Kidney glomerular epithelial cell (primary cell): ENCODE results near the gene ANKH.
A peak's percentile ranks its signal among the peaks of the same experiment; 100 is the strongest.

Experiments
- DNase-seq: peaks from one replicate; lab custom pipeline; 2025; lab: John Stamatoyannopoulos, UW

Gene ANKH

GRCh38 chr5:14760548-14761002 is 111.0 kb downstream of the ANKH start:
- DNase-seq: no peak

- no peak for DNase-seq
Measured at GRCh38 chr5:14759744-14760547, 111.6 kb downstream of the ANKH start.

GRCh38 chr5:14757850-14758249 is 113.7 kb downstream of the ANKH start:
- no peak for DNase-seq

GRCh38 chr5:14756478-14756877 is 115.1 kb downstream of the ANKH start:
- no peak for DNase-seq

GRCh38 chr5:14753947-14754346 is 117.6 kb downstream of the ANKH start:
- DNase-seq: no peak

- DNase-seq: peak; percentile 63
Measured at GRCh38 chr5:14753292-14753691, 118.3 kb downstream of the ANKH start.

GRCh38 chr5:14752497-14753071 is 119.0 kb downstream of the ANKH start:
- no peak for DNase-seq

- DNase-seq: no peak
Measured at GRCh38 chr5:14750712-14751111, 120.9 kb downstream of the ANKH start.

- no peak for DNase-seq
Measured at GRCh38 chr5:14749579-14750101, 121.9 kb downstream of the ANKH start.

- DNase-seq: no peak
Measured at GRCh38 chr5:14748180-14748900, 123.2 kb downstream of the ANKH start.

GRCh38 chr5:14745753-14746152 is 125.8 kb downstream of the ANKH start:
- no peak for DNase-seq

GRCh38 chr5:14745188-14745563 is 126.4 kb downstream of the ANKH start:
- no peak for DNase-seq

- no peak for DNase-seq
Measured at GRCh38 chr5:14744296-14745187, 127.0 kb downstream of the ANKH start.

GRCh38 chr5:14743601-14744295 is 127.8 kb downstream of the ANKH start:
- no peak for DNase-seq

- no peak for DNase-seq
Measured at GRCh38 chr5:14742498-14742897, 129.1 kb downstream of the ANKH start.

GRCh38 chr5:14741801-14742440 is 129.7 kb downstream of the ANKH start:
- no peak for DNase-seq

GRCh38 chr5:14741131-14741530 is 130.4 kb downstream of the ANKH start:
- no peak for DNase-seq

- DNase-seq: no peak
Measured at GRCh38 chr5:14739981-14740380, 131.6 kb downstream of the ANKH start.

- DNase-seq: no peak
Measured at GRCh38 chr5:14739538-14739937, 132.0 kb downstream of the ANKH start.

GRCh38 chr5:14738050-14738449 is 133.5 kb downstream of the ANKH start:
- DNase-seq: no peak

GRCh38 chr5:14737291-14737690 is 134.3 kb downstream of the ANKH start:
- DNase-seq: no peak
